KMS-11 (cell line): ENCODE measurements around the gene BEX1.

Experiments
- H2AFZ ChIP-seq: fragments of 200-600 bp; sonication (generic); 2 replicates; pipeline ENCODE4 v1.6.1; 2016; ENCODE audit warnings: antibody characterized with exemption, mixed run types, low read depth
- H3K27ac ChIP-seq: fragments of 200-600 bp; sonication (generic); 2 replicates; pipeline ENCODE4 v1.6.1; 2016; ENCODE audit warnings: mild to moderate bottlenecking, mixed run types
- H3K27me3 ChIP-seq: fragments of 200-600 bp; sonication (generic); 2 replicates; pipeline ENCODE4 v1.6.1; 2017; ENCODE audit warnings: mild to moderate bottlenecking, low read depth, mixed run types, moderate library complexity; ENCODE audit not compliant: insufficient read depth
- H3K36me3 ChIP-seq: fragments of 200-600 bp; sonication (generic); 2 replicates; pipeline ENCODE4 v1.6.1; 2017; ENCODE audit warnings: mild to moderate bottlenecking, mixed run types; ENCODE audit not compliant: insufficient read depth
- H3K4me1 ChIP-seq: fragments of 200-600 bp; sonication (generic); 2 replicates; pipeline ENCODE4 v1.6.1; 2016; ENCODE audit warnings: mild to moderate bottlenecking, low read depth, mixed run types; ENCODE audit not compliant: poor library complexity, severe bottlenecking
- H3K4me2 ChIP-seq: fragments of 200-600 bp; sonication (generic); 2 replicates; pipeline ENCODE4 v1.7.0; 2016; ENCODE audit warnings: mild to moderate bottlenecking, mixed run types
- H3K4me3 ChIP-seq: fragments of 200-600 bp; sonication (generic); IDR thresholded peaks from 2 replicates; pipeline ENCODE4 v1.6.1; 2017; ENCODE audit warnings: low read depth, low read length, mixed read lengths; ENCODE audit not compliant: insufficient read depth
- H3K79me2 ChIP-seq: fragments of 200-600 bp; sonication (generic); 2 replicates; pipeline ENCODE4 v1.6.1; 2016; ENCODE audit warnings: low read depth, mixed run types; ENCODE audit not compliant: insufficient read depth
- H3K9ac ChIP-seq: fragments of 200-600 bp; sonication (generic); 2 replicates; pipeline ENCODE4 v1.6.1; 2016; ENCODE audit warnings: mild to moderate bottlenecking, mixed run types
- H4K20me1 ChIP-seq: fragments of 200-600 bp; sonication (generic); 2 replicates; pipeline ENCODE4 v1.6.1; 2016; ENCODE audit warnings: mild to moderate bottlenecking, mixed run types; ENCODE audit not compliant: insufficient read depth
- CTCF ChIP-seq: fragments of 200-600 bp; sonication (generic); conservative IDR thresholded peaks from 2 replicates; pipeline ENCODE4 v1.6.1; 2017; ENCODE audit warnings: low read depth, mild to moderate bottlenecking, antibody characterized with exemption, low read length, moderate library complexity, mixed read lengths

BEX1 gene

DNA sequence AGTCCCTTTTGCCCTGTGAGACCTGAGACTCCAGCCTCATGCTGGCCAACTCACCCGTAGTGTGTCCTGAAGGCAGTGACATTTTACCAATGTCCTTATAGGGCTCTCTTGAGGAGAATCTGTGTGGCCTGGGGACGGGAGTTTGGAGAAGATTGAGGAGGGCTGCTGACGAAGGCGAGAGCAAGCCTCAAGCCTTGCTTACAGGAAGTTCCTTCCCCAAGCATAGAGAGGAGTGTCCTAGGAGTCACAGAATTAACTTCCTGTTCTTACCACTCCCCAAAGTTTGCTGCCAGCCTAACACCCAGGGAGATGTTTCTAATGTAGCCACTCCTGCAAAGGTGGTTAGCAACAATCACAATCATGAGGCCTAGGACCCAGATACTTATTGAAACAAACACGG is 29.0 kb upstream of the BEX1 start, which contains the start of gene NXF3:
NXF3 (minus strand) TSS at position 202 of the 400 bp plus-strand sequence; CDS start at position 82, 120 bp downstream.
- H3K4me1 ChIP-seq, result no peaks in the 10 kb centered on the region
- H3K36me3 ChIP-seq, result no peaks in the 10 kb centered on the region
- no peak within 1 kb of the TSS for H3K9ac ChIP-seq
- no peak within 1 kb of the TSS for H3K4me2 ChIP-seq
- no peak within 1 kb of the TSS for H3K27ac ChIP-seq
- H3K27me3 ChIP-seq, result no peaks in the 10 kb centered on the region
- no peak for TF ChIP-seq CTCF
- no peak within 1 kb of the TSS for H3K4me3 ChIP-seq
- no peaks in the 10 kb centered on the region for H4K20me1 ChIP-seq
- H3K79me2 ChIP-seq, result no peaks in the 10 kb centered on the region
- H2AFZ ChIP-seq, result no peak within 1 kb of the TSS

DNA sequence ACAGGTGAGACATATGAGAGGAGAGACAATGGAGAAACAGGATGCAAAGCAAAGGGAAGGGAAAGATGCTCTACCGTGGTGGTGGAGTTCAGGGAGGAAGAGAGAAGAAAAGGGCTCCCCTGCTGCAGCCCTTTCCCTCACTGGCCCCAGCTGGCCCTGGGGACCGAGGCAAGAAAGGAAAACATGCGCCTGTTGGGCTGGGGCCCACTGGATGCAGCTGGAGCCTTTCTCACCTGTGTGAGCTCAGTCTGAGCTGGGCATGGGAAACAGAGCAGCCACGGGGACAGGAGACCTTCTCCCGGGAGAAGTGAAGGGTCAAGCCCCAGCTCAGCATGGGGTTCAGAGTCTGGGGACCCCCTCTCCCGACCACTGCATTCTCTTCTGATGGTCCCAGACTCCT is 17.1 kb upstream of the BEX1 start:
- H3K79me2 ChIP-seq, result no peaks in the 10 kb centered on the region
- no peaks in the 10 kb centered on the region for H3K4me1 ChIP-seq
- H3K9ac ChIP-seq, result no peak overlapping the region
- no peaks in the 10 kb centered on the region for H3K36me3 ChIP-seq
- H3K27ac ChIP-seq, result no peak overlapping the region
- no peak overlapping the region for H3K4me2 ChIP-seq
- no peak overlapping the region for H2AFZ ChIP-seq
- no peak overlapping the region for H3K4me3 ChIP-seq
- H3K27me3 ChIP-seq, result no peaks in the 10 kb centered on the region
- TF ChIP-seq CTCF, result no peak
- H4K20me1 ChIP-seq, result no peaks in the 10 kb centered on the region

DNA sequence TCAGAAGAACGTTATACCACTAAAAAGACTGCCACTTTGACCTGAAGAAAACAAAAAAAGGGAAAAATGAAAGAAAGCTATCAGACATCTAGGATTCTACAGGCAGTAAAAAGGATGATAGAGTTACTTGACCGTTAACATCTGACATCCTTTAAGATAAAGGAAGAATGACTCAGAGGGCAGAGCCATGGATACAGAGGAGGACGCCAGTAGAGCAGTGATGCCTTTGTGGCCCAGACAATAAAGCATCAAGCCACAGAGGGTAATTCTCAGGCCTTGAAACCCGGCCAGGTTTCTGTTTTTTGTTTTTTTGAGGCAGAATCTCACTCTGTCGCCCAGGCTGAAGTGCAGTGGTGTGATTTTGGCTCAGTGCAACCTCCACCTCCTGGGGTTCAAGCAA is 9.5 kb upstream of the BEX1 start:
- H3K4me2 ChIP-seq, result no peak overlapping the region
- no peak overlapping the region for H2AFZ ChIP-seq
- no peak overlapping the region for H3K4me3 ChIP-seq
- H3K27ac ChIP-seq, result no peak overlapping the region
- no peaks in the 10 kb centered on the region for H3K4me1 ChIP-seq
- no peaks in the 10 kb centered on the region for H3K79me2 ChIP-seq
- no peaks in the 10 kb centered on the region for H3K27me3 ChIP-seq
- H3K36me3 ChIP-seq, result no peaks in the 10 kb centered on the region
- no peak overlapping the region for H3K9ac ChIP-seq
- no peak for TF ChIP-seq CTCF
- H4K20me1 ChIP-seq, result no peaks in the 10 kb centered on the region

DNA sequence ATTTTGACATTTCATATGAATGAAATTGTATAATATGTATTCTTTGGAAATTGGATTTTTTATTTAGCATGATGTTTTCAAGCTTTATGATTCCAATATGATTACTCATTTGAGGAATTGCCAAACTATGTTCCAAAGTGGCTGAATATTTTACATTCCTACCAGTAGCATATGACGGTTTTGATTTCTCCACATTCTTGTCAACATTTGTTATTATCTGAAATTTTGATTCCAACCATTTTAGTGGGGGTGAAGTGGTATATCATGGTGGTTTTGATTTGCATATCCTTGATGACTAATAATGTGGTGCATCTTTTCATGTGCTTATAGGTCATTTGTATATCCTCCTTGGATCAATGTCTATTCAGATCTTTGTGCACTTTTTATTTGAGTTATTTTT is 2.6 kb upstream of the BEX1 start:
- Histone ChIP-seq H3K79me2 (no peaks in the 10 kb centered on the region), H3K4me1 (no peaks in the 10 kb centered on the region), H3K27ac (no peak overlapping the region), H3K27me3 (no peaks in the 10 kb centered on the region), H2AFZ (no peak overlapping the region), H3K9ac (no peak overlapping the region), H4K20me1 (no peaks in the 10 kb centered on the region), H3K4me2 (no peak overlapping the region), H3K36me3 (no peaks in the 10 kb centered on the region), H3K4me3 (no peak overlapping the region)
- no peak for TF ChIP-seq CTCF
